Fibroblast of the aortic adventitia (primary cell): ENCODE data around the gene MIER3. TPM values are rescaled to one million over a fixed set of nuclear protein-coding genes. Genes with fewer than 3 reads are reported as not detected.
"Not testable (repeated sequence)": the region's sequence is repeated elsewhere in the genome, so short reads cannot be mapped to it uniquely, and the experiment has no call there.

Experiments
- DNase-seq: peaks from one replicate; pipeline ENCODE4 v3.0.0-alpha.2; 2010; ENCODE audit warnings: low read depth
- H3K4me3 ChIP-seq: 2 replicates; pipeline ENCODE4 v1.5.1; 2011; ENCODE audit warnings: low read depth, mild to moderate bottlenecking, control low read depth, low read length, moderate library complexity
- CTCF ChIP-seq: IDR thresholded peaks from 2 replicates; pipeline ENCODE4 v1.5.1; 2011; ENCODE audit warnings: mild to moderate bottlenecking, low read length, control low read depth, inconsistent platforms; ENCODE audit not compliant: insufficient read depth
- total RNA-seq: library from RNA; depleted of rRNA; stranded (reverse); fragments of >200 nt; gene quantifications from 2 replicates; pipeline ENCODE4 v1.2.3, GENCODE V29; 2012; ENCODE audit warnings: low replicate concordance

MIER3 gene
- total RNA-seq, 1 donor = 31.0 TPM

GRCh38 chr5:56986626-56986947 lies 34.7 kb upstream of the MIER3 start:
- TF ChIP-seq CTCF = no peak
- H3K4me3 ChIP-seq = no peak overlapping the region
- DNase-seq = no peak

GRCh38 chr5:56985936-56986625 lies 34.2 kb upstream of the MIER3 start:
- no peak for TF ChIP-seq CTCF
- no peak for DNase-seq
- no peak overlapping the region for H3K4me3 ChIP-seq

- no peak for DNase-seq
- no peak overlapping the region for H3K4me3 ChIP-seq
- no peak for TF ChIP-seq CTCF
These were observed 32.5 kb upstream of the MIER3 start for GRCh38 chr5:56984445-56984844.

- DNase-seq = no peak
- H3K4me3 ChIP-seq = no peak overlapping the region
- TF ChIP-seq CTCF = no peak
These were observed 31.9 kb upstream of the MIER3 start for GRCh38 chr5:56983593-56984361.

GRCh38 chr5:56981548-56982315 lies 29.8 kb upstream of the MIER3 start:
- DNase-seq = no peak
- H3K4me3 ChIP-seq = no peak overlapping the region
- no peak for TF ChIP-seq CTCF

GRCh38 chr5:56979968-56980367 lies 28.0 kb upstream of the MIER3 start:
- no peak for TF ChIP-seq CTCF
- DNase-seq = no peak
- no peak overlapping the region for H3K4me3 ChIP-seq

- not testable (repeated sequence) for H3K4me3 ChIP-seq, DNase-seq
These were observed 27.6 kb upstream of the MIER3 start for GRCh38 chr5:56979526-56979925.
